Measurements from ENCODE around the gene RANGRF.

GRCh38 chr17:8272421-8272820, 16.0 kb upstream of the RANGRF start:
- TF ChIP-seq, protein P1, sequence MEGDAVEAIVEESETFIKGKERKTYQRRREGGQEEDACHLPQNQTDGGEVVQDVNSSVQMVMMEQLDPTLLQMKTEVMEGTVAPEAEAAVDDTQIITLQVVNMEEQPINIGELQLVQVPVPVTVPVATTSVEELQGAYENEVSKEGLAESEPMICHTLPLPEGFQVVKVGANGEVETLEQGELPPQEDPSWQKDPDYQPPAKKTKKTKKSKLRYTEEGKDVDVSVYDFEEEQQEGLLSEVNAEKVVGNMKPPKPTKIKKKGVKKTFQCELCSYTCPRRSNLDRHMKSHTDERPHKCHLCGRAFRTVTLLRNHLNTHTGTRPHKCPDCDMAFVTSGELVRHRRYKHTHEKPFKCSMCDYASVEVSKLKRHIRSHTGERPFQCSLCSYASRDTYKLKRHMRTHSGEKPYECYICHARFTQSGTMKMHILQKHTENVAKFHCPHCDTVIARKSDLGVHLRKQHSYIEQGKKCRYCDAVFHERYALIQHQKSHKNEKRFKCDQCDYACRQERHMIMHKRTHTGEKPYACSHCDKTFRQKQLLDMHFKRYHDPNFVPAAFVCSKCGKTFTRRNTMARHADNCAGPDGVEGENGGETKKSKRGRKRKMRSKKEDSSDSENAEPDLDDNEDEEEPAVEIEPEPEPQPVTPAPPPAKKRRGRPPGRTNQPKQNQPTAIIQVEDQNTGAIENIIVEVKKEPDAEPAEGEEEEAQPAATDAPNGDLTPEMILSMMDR (IDR thresholded peaks at IDR 0.05 in 8 of 11, conservative IDR thresholded peaks at IDR 0.05 in 3 of 11), result no peak
- TF ChIP-seq POLR2A (IDR thresholded peaks at IDR 0.05) (no peak), POLR2AphosphoS5 (IDR thresholded peaks at IDR 0.05) (no peak)

Measured in spleen (tissue), 7 donors.